Hepatocyte (in vitro differentiated cells): Measurements from ENCODE around the gene TOR4A.

Experiments used
- CTCF ChIP-seq: fragments of 200-600 bp; sonication (generic); IDR thresholded peaks from 2 replicates; pipeline ENCODE4 v1.5.1; 2016; ENCODE audit warnings: antibody characterized with exemption, mild to moderate bottlenecking; ENCODE audit not compliant: poor library complexity
- EZH2phosphoT487 ChIP-seq: fragments of 200-600 bp; sonication (generic); IDR thresholded peaks from one replicate; pipeline ENCODE4 v1.6.1; 2018; ENCODE audit warnings: antibody characterized with exemption, mild to moderate bottlenecking, low read depth, moderate library complexity; ENCODE audit not compliant: unreplicated experiment, severe bottlenecking

- TF ChIP-seq CTCF, result no peak
- no peak for TF ChIP-seq EZH2phosphoT487
Observed at GRCh38 chr9:137316012-137316981, 38.8 kb downstream of the TOR4A start.
